Measurements from ENCODE around the gene NELL1.

- TF ChIP-seq CTCF (conservative IDR thresholded peaks at IDR 0.05; ENCODE audit: low read length) (no peak), EZH2phosphoT487 (IDR thresholded peaks at IDR 0.05; ENCODE audit: borderline replicate concordance) (no peak)
Observed at GRCh38 chr11:20869123-20869522, 199.7 kb downstream of the NELL1 start.
